WERI-Rb-1 (cell line): ENCODE data around the gene MB21D2.

Experiments used
- DNase-seq: peaks from one replicate; pipeline ENCODE4 v3.0.0-alpha.2; 2020
- H3K27ac ChIP-seq: fragments of 250-450 bp; sonication (Bioruptor Pico); 2 replicates; pipeline ENCODE4 v1.5.1; 2020; ENCODE audit warnings: mild to moderate bottlenecking, moderate library complexity
- H3K27me3 ChIP-seq: fragments of 250-450 bp; sonication (Bioruptor Pico); 2 replicates; pipeline ENCODE4 v1.5.1; 2021; ENCODE audit warnings: mild to moderate bottlenecking, low read depth, moderate library complexity; ENCODE audit not compliant: insufficient read depth, severe bottlenecking
- H3K36me3 ChIP-seq: fragments of 250-450 bp; sonication (Bioruptor Pico); 2 replicates; pipeline ENCODE4 v1.5.1; 2020; ENCODE audit warnings: mild to moderate bottlenecking, moderate library complexity
- H3K4me3 ChIP-seq: 2 replicates; pipeline ENCODE4 v1.5.1; 2011; ENCODE audit warnings: low read depth, mild to moderate bottlenecking, control low read depth, low read length
- H3K9me3 ChIP-seq: fragments of 250-450 bp; sonication (Bioruptor Pico); 2 replicates; pipeline ENCODE4 v1.5.1; 2021; ENCODE audit warnings: mild to moderate bottlenecking, moderate library complexity; ENCODE audit not compliant: severe bottlenecking
- CTCF ChIP-seq: IDR thresholded peaks from 2 replicates; pipeline ENCODE4 v1.5.1; 2011; ENCODE audit warnings: low read depth, mild to moderate bottlenecking, control low read depth, inconsistent platforms, low read length

MB21D2 gene

GRCh38 chr3:192825657-192826200 is 91.9 kb downstream of the MB21D2 start:
- no peak for TF ChIP-seq CTCF
- Histone ChIP-seq H3K9me3 (no peaks in the 10 kb centered on the region), H3K4me3 (no peak overlapping the region), H3K36me3 (no peaks in the 10 kb centered on the region), H3K27ac (no peak overlapping the region), H3K27me3 (no peaks in the 10 kb centered on the region)
- DNase-seq, result no peak

- Histone ChIP-seq H3K4me3 (no peak overlapping the region), H3K27ac (no peak overlapping the region), H3K9me3 (no peaks in the 10 kb centered on the region), H3K36me3 (no peaks in the 10 kb centered on the region), H3K27me3 (no peaks in the 10 kb centered on the region)
- DNase-seq, result no peak
- TF ChIP-seq CTCF, result no peak
Observed at GRCh38 chr3:192825216-192825615, 92.4 kb downstream of the MB21D2 start.

- no peak for DNase-seq
- Histone ChIP-seq H3K27ac (no peak overlapping the region), H3K36me3 (no peaks in the 10 kb centered on the region), H3K4me3 (no peak overlapping the region), H3K27me3 (no peaks in the 10 kb centered on the region), H3K9me3 (no peaks in the 10 kb centered on the region)
- TF ChIP-seq CTCF, result no peak
Observed at GRCh38 chr3:192824313-192824712, 93.3 kb downstream of the MB21D2 start.

GRCh38 chr3:192821161-192821560 is 96.5 kb downstream of the MB21D2 start:
- no peak overlapping the region for H3K27ac ChIP-seq
- no peaks in the 10 kb centered on the region for H3K9me3 ChIP-seq
- no peak for TF ChIP-seq CTCF
- no peaks in the 10 kb centered on the region for H3K36me3 ChIP-seq
- no peaks in the 10 kb centered on the region for H3K27me3 ChIP-seq
- H3K4me3 ChIP-seq, result no peak overlapping the region
- no peak for DNase-seq

GRCh38 chr3:192820161-192820560 is 97.5 kb downstream of the MB21D2 start:
- Histone ChIP-seq H3K27ac (no peak overlapping the region), H3K36me3 (no peaks in the 10 kb centered on the region)

More at GRCh38 chr3:192820161-192820560, 97.5 kb downstream of the MB21D2 start:
- TF ChIP-seq CTCF, result no peak
- no peak for DNase-seq
- Histone ChIP-seq H3K4me3 (no peak overlapping the region), H3K27me3 (no peaks in the 10 kb centered on the region), H3K9me3 (no peaks in the 10 kb centered on the region)
